IPS-18a (cell line): ENCODE measurements around the gene NCF2.
"Not testable (repeated sequence)": the region's sequence is repeated elsewhere in the genome, so short reads cannot be mapped to it uniquely, and the experiment has no call there.

ENCODE experiments used
- H3K27ac ChIP-seq: one replicate; pipeline ENCODE4 v1.5.1; 2013; ENCODE audit warnings: low read length
- H3K27me3 ChIP-seq: one replicate; pipeline ENCODE4 v1.6.1; 2013; ENCODE audit warnings: mild to moderate bottlenecking, low read length; ENCODE audit not compliant: control insufficient read depth, insufficient read depth
- H3K36me3 ChIP-seq: one replicate; pipeline ENCODE4 v1.6.1; 2013; ENCODE audit warnings: low read depth, low read length; ENCODE audit not compliant: control insufficient read depth
- H3K4me1 ChIP-seq: one replicate; pipeline ENCODE4 v1.6.1; 2013; ENCODE audit warnings: low read depth, low read length; ENCODE audit not compliant: control insufficient read depth
- H3K4me3 ChIP-seq: one replicate; pipeline ENCODE4 v1.5.1; 2013; ENCODE audit warnings: low read length
- H3K9ac ChIP-seq: one replicate; pipeline ENCODE4 v1.6.1; 2013; ENCODE audit warnings: mild to moderate bottlenecking, low read length, moderate library complexity
- H3K9me3 ChIP-seq: one replicate; pipeline ENCODE4 v1.6.1; 2013; ENCODE audit warnings: low read depth, low read length; ENCODE audit not compliant: control insufficient read depth

The NCF2 gene

DNA sequence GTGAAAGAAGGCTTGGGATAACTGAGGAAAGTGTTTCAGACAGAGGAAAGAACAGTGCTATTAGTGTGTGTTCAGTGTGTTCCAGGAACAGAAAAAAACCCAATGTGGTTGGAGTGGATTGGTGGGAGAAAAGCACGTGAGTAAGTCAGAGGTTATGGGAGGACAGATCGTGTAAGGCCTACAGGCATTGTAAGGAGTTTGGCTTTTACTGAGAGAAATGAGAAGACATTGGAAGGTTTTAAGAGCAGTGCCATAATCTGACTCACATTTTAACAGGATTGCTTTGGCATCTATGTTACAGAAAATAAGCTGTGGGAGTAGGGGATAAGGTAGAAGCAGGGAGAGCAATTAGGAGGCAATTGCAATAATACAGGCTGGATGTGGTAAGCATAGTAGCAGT lies 40.5 kb upstream of the NCF2 start:
- Histone ChIP-seq H3K27me3 (no peaks in the 10 kb centered on the region), H3K36me3 (peaks cover 33% of the 10 kb centered on the region), H3K4me3 (no peak overlapping the region), H3K9ac (no peak overlapping the region), H3K9me3 (no peaks in the 10 kb centered on the region), H3K27ac (no peak overlapping the region), H3K4me1 (peaks cover 26% of the 10 kb centered on the region)

DNA sequence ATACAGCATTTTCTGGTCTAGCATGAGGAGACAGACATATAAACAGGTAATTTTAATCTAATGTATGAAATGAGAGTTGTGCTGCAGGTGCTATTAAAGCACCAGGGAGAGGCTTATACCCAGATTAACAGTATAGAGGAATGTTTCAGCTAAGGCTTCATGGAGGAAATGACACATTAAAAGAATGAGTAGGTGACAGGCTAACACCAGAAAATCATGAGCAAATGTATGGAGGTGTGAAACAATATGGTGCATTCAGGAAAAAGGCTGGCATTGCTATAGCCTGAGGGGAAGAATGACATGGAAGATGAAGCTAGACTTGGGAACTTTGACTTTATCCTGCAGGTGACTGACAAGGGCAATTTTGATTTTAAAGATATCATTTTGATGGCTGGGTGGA lies 38.3 kb upstream of the NCF2 start:
- Histone ChIP-seq H3K4me3 (no peak overlapping the region), H3K27ac (no peak overlapping the region), H3K9me3 (no peaks in the 10 kb centered on the region), H3K9ac (no peak overlapping the region), H3K36me3 (peaks cover 33% of the 10 kb centered on the region), H3K27me3 (no peaks in the 10 kb centered on the region), H3K4me1 (peaks cover 17% of the 10 kb centered on the region)

DNA sequence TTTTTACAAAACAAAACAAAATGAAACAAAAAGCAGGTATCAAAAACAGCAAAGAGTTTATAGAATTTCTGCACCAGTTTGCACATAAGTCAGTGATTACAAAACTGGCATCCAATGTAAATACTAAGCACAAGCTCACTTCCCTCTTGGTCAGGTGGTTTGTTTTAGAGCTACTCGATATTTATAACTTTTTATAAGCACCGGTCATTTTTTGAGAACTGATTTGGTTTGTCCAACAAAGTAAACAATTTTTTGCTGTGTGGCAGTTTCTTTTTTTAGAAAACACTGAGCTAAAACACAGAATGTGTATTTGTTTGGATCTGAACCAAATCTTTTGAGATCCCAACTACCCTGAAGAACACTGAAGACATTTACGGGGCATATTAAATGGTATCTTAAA lies 36.0 kb upstream of the NCF2 start:
- H3K4me1 ChIP-seq, H3K27me3 ChIP-seq, H3K9ac ChIP-seq, H3K27ac ChIP-seq, H3K4me3 ChIP-seq, H3K9me3 ChIP-seq: not testable (repeated sequence)
- peaks cover 33% of the 10 kb centered on the region for H3K36me3 ChIP-seq

DNA sequence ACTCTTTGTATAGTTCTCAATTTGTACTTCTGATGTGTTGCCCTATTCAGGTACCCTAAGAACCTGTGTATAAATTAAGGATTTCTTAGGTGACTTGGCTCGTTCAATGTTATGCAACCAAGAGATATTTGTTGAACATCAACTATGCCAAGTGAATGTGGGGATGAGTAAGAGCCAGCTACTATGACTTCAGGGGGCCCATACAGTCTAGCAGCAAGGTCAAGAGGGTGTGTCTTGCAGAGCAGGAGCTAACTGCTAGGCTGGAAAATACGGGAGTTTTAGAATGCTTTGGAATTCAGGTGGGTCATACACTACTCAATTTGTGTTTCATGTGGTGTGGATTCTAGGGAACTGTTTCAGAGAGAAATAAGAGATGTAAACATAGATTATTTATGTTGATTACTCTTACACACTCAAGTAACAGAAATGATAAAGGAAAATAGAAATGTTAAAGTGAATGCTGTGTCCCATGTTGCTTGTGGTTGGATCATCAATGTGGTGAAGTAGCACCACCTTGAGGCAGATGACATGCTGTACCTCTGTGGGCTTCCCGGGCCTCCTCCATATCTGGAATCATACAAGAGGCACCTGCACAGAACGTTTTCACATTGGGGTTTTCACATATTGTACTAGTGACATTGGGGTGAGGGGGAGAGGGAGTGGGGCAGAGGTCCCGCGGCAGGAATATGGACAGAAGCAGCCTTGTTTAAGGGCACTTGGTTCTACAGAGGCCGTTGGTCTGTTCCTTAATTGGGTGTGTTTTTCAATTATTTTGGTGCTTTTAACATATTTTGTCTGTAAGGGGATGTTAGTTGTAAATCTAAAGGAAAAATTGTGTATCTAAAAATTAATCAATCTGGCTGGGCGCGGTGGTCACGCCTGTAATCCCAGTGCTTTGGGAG lies 32.9 kb upstream of the NCF2 start:
- H3K4me1 ChIP-seq, result peaks cover 21% of the 10 kb centered on the region
- no peak overlapping the region for H3K4me3 ChIP-seq
- no peak overlapping the region for H3K9ac ChIP-seq
- H3K27ac ChIP-seq, result no peak overlapping the region
- H3K27me3 ChIP-seq, result no peaks in the 10 kb centered on the region
- H3K9me3 ChIP-seq, result no peaks in the 10 kb centered on the region
- H3K36me3 ChIP-seq, result peaks cover 5% of the 10 kb centered on the region

DNA sequence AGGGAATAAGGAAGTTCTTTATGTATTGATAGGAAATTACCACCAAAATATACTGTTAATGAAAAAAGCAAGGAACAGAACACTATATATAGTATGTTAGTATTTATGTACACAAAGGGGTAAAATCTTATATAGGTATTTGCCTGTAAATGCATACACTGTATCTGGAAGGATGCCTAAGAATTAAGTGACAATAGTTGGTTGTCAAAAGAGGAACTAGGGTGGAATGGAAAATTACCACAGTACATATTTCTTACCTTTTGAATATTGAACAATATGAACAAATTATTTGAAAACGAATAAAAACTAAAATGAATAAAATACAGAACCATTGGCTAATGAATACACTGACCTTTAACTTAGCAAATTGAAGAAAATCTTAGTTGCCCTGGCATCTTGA lies 31.8 kb upstream of the NCF2 start:
- H3K36me3 ChIP-seq, result no peaks in the 10 kb centered on the region
- H3K4me3 ChIP-seq, result no peak overlapping the region
- no peak overlapping the region for H3K27ac ChIP-seq

DNA sequence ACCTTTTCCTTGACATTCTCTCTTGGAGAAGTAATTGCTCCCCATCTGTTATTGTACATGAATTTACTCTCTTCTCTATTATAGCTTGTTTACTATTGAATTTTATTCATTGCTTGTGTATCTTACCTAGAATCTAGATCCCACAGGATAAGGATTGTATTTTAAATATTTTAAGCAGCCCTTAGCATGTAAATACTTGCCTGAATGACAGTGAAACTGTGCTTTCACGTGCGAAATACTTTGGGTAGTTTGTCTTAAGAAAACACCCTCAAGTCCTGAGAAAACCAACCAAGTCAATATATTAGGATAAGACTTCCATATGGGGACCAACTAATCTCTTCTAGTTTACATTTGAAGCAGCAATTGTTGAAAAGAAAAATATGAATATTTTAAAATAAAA lies 30.1 kb upstream of the NCF2 start:
- no peak overlapping the region for H3K4me3 ChIP-seq
- no peaks in the 10 kb centered on the region for H3K9me3 ChIP-seq
- peaks cover 21% of the 10 kb centered on the region for H3K4me1 ChIP-seq
- H3K36me3 ChIP-seq, result no peaks in the 10 kb centered on the region
- H3K27me3 ChIP-seq, result no peaks in the 10 kb centered on the region
- no peak overlapping the region for H3K9ac ChIP-seq
- no peak overlapping the region for H3K27ac ChIP-seq

More for the DNA sequence above, 31.8 kb upstream of the NCF2 start:
- Histone ChIP-seq H3K9ac (no peak overlapping the region), H3K9me3 (no peaks in the 10 kb centered on the region), H3K4me1 (peaks cover 21% of the 10 kb centered on the region), H3K27me3 (no peaks in the 10 kb centered on the region)

DNA sequence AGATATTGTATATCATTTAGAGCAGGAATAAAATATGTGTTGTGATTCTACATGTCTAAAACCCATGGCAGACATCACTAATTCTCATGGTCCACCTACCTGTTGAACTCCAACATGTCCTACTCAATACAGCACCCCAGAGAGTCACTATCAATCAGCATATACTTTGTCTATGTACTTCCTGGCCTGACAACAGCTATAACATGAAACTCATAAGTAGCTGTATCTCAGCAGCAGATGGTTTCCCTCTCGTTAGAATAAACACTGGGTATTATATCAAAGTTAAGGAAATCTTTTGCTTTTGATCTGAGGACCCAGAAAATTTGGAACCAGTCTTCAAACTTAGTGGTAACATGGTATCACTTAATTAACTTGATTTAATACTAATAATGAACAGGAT lies 29.5 kb upstream of the NCF2 start:
- H3K27me3 ChIP-seq, result no peaks in the 10 kb centered on the region
- H3K27ac ChIP-seq, result no peak overlapping the region
- peaks cover 21% of the 10 kb centered on the region for H3K4me1 ChIP-seq
- no peaks in the 10 kb centered on the region for H3K36me3 ChIP-seq
- H3K9ac ChIP-seq, result no peak overlapping the region
- no peak overlapping the region for H3K4me3 ChIP-seq
- no peaks in the 10 kb centered on the region for H3K9me3 ChIP-seq

DNA sequence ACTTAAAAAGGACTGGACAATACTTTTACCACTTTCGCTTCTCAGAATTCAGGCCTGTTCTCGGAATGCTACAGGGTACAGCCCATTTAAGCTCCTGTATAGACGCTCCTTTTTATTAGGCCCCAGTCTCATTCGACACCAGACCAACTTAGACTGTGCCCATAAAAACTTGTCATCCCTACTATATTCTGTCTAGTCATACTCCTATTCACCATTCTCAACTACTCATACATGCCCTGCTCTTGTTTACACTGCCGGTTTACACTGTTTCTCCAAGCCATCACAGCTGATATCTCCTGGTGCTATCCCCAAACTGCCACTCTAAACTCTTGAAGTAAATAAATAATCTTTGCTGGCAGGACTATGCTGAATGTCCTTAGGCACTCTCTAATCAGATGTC lies 27.9 kb upstream of the NCF2 start:
- H3K4me1 ChIP-seq, result peaks cover 20% of the 10 kb centered on the region
- H3K9ac ChIP-seq, H3K27ac ChIP-seq, H3K9me3 ChIP-seq, H3K36me3 ChIP-seq, H3K4me3 ChIP-seq, H3K27me3 ChIP-seq: not testable (repeated sequence)

DNA sequence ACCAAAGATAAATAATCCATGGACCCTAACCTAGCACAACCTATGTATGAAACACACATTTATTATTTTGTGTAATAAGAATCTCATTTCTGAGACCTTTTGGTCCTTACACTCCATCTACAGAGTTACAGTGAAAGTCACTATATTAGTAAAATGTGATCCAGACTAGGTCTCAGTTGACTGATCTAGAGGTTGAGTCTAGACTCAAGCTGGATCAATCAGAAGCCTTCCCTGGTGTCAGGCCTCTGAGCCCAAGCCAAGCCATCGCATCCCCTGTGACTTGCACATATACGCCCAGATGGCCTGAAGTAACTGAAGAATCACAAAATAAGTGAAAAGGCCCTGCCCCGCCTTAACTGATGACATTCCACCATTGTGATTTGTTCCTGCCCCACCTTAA lies 22.7 kb upstream of the NCF2 start:
- H3K4me3 ChIP-seq, H3K27me3 ChIP-seq, H3K36me3 ChIP-seq, H3K4me1 ChIP-seq, H3K27ac ChIP-seq, H3K9me3 ChIP-seq, H3K9ac ChIP-seq: not testable (repeated sequence)

DNA sequence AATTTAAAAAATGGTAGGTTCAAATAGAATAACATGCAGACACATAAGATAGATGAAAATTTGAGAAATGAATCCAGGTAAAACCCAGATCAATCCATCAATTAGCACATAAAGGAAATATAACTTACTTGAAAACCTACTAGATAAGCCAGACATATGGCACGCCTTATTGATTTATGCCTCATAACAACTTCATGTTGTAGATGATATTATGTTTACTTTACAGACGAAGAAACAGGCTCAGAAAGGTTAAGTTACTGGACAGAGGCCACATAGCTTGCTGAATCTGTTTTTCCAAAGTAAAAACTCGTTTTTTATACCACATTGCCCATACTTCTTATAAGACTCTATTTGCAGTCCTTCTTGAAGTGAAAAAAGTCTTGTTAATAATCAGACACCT lies 22.1 kb upstream of the NCF2 start:
- Histone ChIP-seq H3K9ac (no peak overlapping the region), H3K9me3 (no peaks in the 10 kb centered on the region), H3K36me3 (no peaks in the 10 kb centered on the region), H3K4me3 (no peak overlapping the region), H3K27me3 (no peaks in the 10 kb centered on the region), H3K4me1 (no peaks in the 10 kb centered on the region), H3K27ac (no peak overlapping the region)

DNA sequence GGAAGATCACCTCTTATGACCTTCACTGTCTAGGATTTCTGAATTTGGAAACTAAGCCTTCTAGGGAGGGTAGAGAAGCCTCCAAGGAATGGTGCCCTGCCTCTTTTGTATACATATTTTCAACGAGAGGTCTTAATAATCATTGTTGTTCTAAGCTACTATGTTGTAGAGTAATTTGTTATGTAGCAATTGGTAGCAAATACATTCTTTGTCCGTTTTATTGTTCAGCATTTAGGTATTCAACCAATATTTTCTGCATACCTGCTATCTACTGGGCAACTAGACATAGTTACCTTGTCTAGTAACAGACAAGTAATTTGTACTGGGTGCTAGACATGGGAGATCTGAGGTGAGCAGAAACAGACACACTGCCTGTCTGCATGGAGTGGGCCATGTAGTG lies 20.8 kb upstream of the NCF2 start:
- no peaks in the 10 kb centered on the region for H3K27me3 ChIP-seq
- no peaks in the 10 kb centered on the region for H3K9me3 ChIP-seq
- no peaks in the 10 kb centered on the region for H3K4me1 ChIP-seq
- no peak overlapping the region for H3K9ac ChIP-seq
- H3K36me3 ChIP-seq, result no peaks in the 10 kb centered on the region
- no peak overlapping the region for H3K27ac ChIP-seq
- no peak overlapping the region for H3K4me3 ChIP-seq

DNA sequence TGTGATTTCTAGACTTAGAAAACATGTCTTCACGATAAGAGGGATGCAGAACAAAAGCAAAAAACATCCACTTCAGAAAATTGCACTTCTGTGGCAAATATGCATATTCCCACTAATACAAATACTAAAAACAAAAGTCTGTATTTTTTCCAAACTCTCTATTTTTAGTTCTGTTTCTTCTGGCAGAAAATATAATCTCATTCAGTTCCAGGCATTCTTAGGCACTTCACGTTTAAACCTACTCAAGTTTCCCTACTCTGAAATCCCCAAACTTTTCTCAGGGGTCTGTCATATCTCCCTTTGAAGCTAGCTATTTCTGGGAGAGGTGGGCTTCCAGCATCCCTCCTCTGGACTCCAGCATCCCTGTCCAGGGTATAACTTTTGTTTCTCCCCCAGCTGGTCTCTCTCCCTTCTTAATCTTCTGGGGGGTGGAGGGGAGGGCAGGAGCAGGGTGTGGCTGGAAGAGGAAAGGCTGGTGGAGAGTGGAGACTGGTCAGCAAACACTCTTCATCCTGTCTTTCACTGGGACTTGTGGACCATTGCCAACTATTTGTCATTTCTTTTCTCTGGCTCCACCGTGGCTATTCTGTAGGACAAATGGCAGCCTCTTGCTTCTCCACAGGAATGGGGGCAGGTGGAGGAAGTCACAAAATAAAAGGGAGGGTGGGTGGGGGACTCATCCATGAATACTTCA lies 19.6 kb upstream of the NCF2 start:
- no peak overlapping the region for H3K9ac ChIP-seq
- no peaks in the 10 kb centered on the region for H3K27me3 ChIP-seq
- no peaks in the 10 kb centered on the region for H3K36me3 ChIP-seq
- H3K4me3 ChIP-seq, result no peak overlapping the region
- H3K9me3 ChIP-seq, result no peaks in the 10 kb centered on the region
- no peaks in the 10 kb centered on the region for H3K4me1 ChIP-seq
- no peak overlapping the region for H3K27ac ChIP-seq
